Fibroblast of mammary gland (primary cell): ENCODE results near the gene CEACAM16.
A peak's percentile ranks its signal among the peaks of the same experiment; 100 is the strongest.
"Not testable (repeated sequence)": the region's sequence is repeated elsewhere in the genome, so short reads cannot be mapped to it uniquely, and the experiment has no call there.

Source experiments
- DNase-seq: peaks from one replicate; pipeline ENCODE4 v3.0.0-alpha.2; 2010; ENCODE audit warnings: low read depth
- H3K4me3 ChIP-seq: 2 replicates; pipeline ENCODE4 v1.5.1; 2011; ENCODE audit warnings: low read depth, mild to moderate bottlenecking, low read length, moderate library complexity; ENCODE audit not compliant: control insufficient read depth
- CTCF ChIP-seq: conservative IDR thresholded peaks from 2 replicates; pipeline ENCODE4 v1.5.1; 2011; ENCODE audit warnings: low read depth, low read length, inconsistent platforms; ENCODE audit not compliant: control insufficient read depth, insufficient read depth

CEACAM16 gene

GRCh38 chr19:44718441-44719261, 19.7 kb downstream of the CEACAM16 start:
- DNase-seq = peak; percentile 40
- no peak for TF ChIP-seq CTCF
- H3K4me3 ChIP-seq = no peak overlapping the region

GRCh38 chr19:44719262-44719701, 20.3 kb downstream of the CEACAM16 start:
- DNase-seq = no peak
- no peak overlapping the region for H3K4me3 ChIP-seq
- no peak for TF ChIP-seq CTCF

GRCh38 chr19:44720396-44720795, 21.4 kb downstream of the CEACAM16 start:
- not testable (repeated sequence) for H3K4me3 ChIP-seq, DNase-seq

- peak; percentile 37 for DNase-seq
- H3K4me3 ChIP-seq = no peak overlapping the region
- no peak for TF ChIP-seq CTCF
These were observed 22.0 kb downstream of the CEACAM16 start for GRCh38 chr19:44720945-44721344.

GRCh38 chr19:44721369-44721768, 22.4 kb downstream of the CEACAM16 start:
- H3K4me3 ChIP-seq, DNase-seq: not testable (repeated sequence)

- DNase-seq = no peak
- H3K4me3 ChIP-seq = no peak overlapping the region
- TF ChIP-seq CTCF = no peak
These were observed 23.5 kb downstream of the CEACAM16 start for GRCh38 chr19:44722131-44723121.

GRCh38 chr19:44723299-44723951, 24.5 kb downstream of the CEACAM16 start:
- H3K4me3 ChIP-seq = no peak overlapping the region
- DNase-seq = no peak
- no peak for TF ChIP-seq CTCF
